ENCODE measurements around the gene SEC22C. TPM values are rescaled to one million over a fixed set of nuclear protein-coding genes. Genes with fewer than 3 reads are reported as not detected.
A peak's percentile ranks its signal among the peaks of the same experiment; 100 is the strongest.

Gene SEC22C
- total RNA-seq, 1 donor from 2014 or later, result 49.6 TPM

DNA sequence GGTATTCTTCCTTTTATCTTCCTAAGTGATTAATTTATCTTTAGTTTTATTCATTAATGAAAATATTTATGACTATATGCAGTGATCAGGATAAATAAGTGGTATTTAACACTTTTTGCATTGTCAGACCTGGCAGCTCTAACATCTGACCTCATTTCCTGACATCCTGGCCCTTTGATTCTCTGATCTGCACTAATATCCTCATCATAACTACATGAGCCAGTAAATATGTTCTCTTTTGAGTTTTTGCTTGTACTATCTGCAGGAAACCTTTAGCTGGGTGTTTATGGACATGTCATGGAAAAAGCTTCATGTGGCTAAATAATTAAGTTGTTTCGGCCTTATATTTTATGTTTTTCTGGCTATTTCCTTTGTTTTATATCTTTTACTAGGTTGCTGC lies 29.2 kb upstream of the SEC22C start:
- Mint-ChIP-seq H3K9me3 (ENCODE audit: unreplicated experiment) (no peaks in the 10 kb centered on the region), H3K36me3 (ENCODE audit: low read depth, unreplicated experiment) (peaks cover 7% of the 10 kb centered on the region), H3K27me3 (ENCODE audit: unreplicated experiment) (no peaks in the 10 kb centered on the region), H3K4me3 (ENCODE audit: unreplicated experiment) (no peak overlapping the region), H3K4me1 (ENCODE audit: unreplicated experiment) (peaks cover 41% of the 10 kb centered on the region), H3K27ac (ENCODE audit: unreplicated experiment) (peak overlapping the region; percentile 74)
- TF ChIP-seq, protein P1, sequence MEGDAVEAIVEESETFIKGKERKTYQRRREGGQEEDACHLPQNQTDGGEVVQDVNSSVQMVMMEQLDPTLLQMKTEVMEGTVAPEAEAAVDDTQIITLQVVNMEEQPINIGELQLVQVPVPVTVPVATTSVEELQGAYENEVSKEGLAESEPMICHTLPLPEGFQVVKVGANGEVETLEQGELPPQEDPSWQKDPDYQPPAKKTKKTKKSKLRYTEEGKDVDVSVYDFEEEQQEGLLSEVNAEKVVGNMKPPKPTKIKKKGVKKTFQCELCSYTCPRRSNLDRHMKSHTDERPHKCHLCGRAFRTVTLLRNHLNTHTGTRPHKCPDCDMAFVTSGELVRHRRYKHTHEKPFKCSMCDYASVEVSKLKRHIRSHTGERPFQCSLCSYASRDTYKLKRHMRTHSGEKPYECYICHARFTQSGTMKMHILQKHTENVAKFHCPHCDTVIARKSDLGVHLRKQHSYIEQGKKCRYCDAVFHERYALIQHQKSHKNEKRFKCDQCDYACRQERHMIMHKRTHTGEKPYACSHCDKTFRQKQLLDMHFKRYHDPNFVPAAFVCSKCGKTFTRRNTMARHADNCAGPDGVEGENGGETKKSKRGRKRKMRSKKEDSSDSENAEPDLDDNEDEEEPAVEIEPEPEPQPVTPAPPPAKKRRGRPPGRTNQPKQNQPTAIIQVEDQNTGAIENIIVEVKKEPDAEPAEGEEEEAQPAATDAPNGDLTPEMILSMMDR (IDR thresholded peaks at IDR 0.05; ENCODE audit: unreplicated experiment), result no peak
- no peak for DNase-seq (ENCODE audit: low spot score)

DNA sequence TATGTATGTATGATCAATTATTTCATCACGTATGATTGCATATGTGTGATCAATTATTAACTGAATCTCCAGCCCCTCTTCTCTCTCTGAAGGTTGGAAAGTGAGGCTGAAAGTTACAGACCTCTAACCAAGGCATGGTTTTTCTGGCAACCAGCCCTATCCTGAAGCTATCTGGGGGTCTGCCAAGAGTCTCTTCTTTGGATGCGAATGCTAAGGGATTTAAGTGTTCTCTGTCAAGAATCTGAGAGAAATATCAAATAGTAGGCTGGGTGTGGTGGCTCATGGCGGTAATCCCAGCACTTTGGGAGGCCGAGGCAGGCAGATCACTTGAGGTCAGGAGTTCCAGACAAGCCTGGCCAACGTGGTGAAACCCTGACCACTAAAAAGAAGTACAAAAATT lies 26.8 kb upstream of the SEC22C start:
- H3K9me3 Mint-ChIP-seq (ENCODE audit: unreplicated experiment), result no peaks in the 10 kb centered on the region
- H3K27ac Mint-ChIP-seq (ENCODE audit: unreplicated experiment), result no peak overlapping the region
- no peak for DNase-seq (ENCODE audit: low spot score)
- TF ChIP-seq, protein P1 (IDR thresholded peaks at IDR 0.05; ENCODE audit: unreplicated experiment), result no peak
- H3K27me3 Mint-ChIP-seq (ENCODE audit: unreplicated experiment), result no peaks in the 10 kb centered on the region
- H3K4me3 Mint-ChIP-seq (ENCODE audit: unreplicated experiment), result no peak overlapping the region
- H3K36me3 Mint-ChIP-seq (ENCODE audit: low read depth, unreplicated experiment), result peaks cover 12% of the 10 kb centered on the region
- peaks cover 43% of the 10 kb centered on the region for H3K4me1 Mint-ChIP-seq (ENCODE audit: unreplicated experiment)

DNA sequence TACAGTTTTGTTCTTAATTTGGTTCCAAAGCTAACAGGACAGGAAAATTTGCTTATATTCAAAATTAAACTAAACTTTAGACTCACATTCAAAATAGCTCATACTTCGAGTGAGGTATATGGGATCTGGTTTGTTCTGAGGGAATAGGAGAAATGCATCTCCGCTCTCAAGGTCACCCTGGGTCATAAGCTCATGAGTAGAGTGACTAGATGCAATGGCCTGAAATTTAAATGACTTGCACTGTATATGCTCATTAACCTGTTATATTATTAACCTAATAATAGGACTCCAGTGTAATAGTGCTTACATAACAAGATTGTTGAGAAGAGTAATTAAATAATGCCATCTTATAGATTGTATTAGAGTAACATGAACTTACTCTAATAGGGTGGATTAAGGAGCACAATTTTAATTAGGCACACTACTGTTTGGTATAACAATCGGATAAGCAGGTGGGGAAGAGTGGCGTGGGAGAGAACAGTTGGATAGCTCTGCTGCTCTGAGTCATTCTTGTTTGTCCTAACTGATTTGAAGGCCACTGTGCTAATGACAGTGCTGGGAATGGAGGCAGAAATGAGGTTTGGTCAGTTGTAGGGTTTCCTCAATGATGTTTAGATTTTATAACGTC lies 23.9 kb upstream of the SEC22C start:
- DNase-seq (ENCODE audit: low spot score), result no peak
- Mint-ChIP-seq H3K36me3 (ENCODE audit: low read depth, unreplicated experiment) (peaks cover 16% of the 10 kb centered on the region), H3K9me3 (ENCODE audit: unreplicated experiment) (no peaks in the 10 kb centered on the region), H3K4me3 (ENCODE audit: unreplicated experiment) (no peak overlapping the region), H3K27ac (ENCODE audit: unreplicated experiment) (no peak overlapping the region), H3K4me1 (ENCODE audit: unreplicated experiment) (peaks cover 36% of the 10 kb centered on the region), H3K27me3 (ENCODE audit: unreplicated experiment) (peaks cover 2% of the 10 kb centered on the region)
- TF ChIP-seq, protein P1 (IDR thresholded peaks at IDR 0.05; ENCODE audit: unreplicated experiment), result no peak

DNA sequence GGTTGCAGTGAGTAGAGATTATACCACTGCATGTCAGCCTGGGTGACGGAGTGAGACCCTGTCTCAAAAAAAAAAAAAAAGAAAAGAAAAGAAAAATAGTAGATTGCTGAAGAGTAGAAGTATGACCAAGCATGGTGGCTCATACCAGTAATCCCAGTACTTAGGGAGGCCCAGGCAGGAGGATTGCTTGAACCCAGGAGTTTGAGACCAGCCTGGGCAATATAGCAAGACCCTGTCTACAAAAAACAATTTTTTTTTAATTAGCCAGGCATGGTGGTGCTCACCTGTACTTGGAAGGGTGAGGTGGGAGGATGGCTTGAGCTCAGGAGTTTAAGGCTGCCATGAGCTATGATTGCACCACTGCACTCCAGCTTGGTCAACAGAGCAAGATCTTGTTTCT lies 21.2 kb upstream of the SEC22C start:
- H3K4me1 Mint-ChIP-seq (ENCODE audit: unreplicated experiment), result peaks cover 26% of the 10 kb centered on the region
- H3K4me3 Mint-ChIP-seq (ENCODE audit: unreplicated experiment), result no peak overlapping the region
- peaks cover 3% of the 10 kb centered on the region for H3K27me3 Mint-ChIP-seq (ENCODE audit: unreplicated experiment)
- H3K36me3 Mint-ChIP-seq (ENCODE audit: low read depth, unreplicated experiment), result peaks cover 20% of the 10 kb centered on the region
- DNase-seq (ENCODE audit: low spot score), result no peak
- H3K27ac Mint-ChIP-seq (ENCODE audit: unreplicated experiment), result no peak overlapping the region
- H3K9me3 Mint-ChIP-seq (ENCODE audit: unreplicated experiment), result no peaks in the 10 kb centered on the region
- TF ChIP-seq, protein P1 (IDR thresholded peaks at IDR 0.05; ENCODE audit: unreplicated experiment), result no peak

DNA sequence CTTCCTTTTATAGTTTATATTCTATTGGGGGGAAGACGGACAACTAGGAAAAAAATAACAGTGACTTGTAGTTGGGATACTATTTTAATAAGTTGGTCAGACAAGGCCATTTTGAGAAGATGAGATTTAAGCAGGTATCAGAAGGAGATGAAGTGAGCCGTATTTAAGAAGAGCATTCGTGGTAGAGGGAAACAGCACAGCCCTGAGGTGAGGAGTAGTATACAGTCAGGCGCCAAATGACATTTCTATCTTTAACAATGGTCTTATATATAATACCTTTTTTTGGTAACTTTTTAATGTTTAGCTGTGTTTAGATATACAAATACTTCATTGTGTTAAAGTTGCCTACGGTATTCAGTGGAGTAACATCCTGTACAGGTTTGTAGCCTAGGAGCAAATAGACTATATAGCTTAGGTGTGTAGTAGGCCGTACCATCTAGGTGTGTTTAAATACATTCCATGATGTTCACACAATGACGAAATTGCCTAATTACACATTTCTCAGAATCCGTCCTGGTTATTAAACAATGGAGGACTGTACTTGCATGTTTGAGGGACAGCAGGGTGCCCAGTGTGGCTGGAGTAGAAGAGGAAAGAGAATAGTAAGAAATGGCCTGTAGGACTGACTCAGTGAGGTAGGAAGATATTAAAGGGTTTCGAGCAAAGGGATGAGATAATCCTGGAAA lies 20.3 kb upstream of the SEC22C start:
- H3K4me3 Mint-ChIP-seq (ENCODE audit: unreplicated experiment), result peak overlapping the region; percentile 92
- peaks cover 13% of the 10 kb centered on the region for H3K36me3 Mint-ChIP-seq (ENCODE audit: low read depth, unreplicated experiment)
- no peak for DNase-seq (ENCODE audit: low spot score)
- peaks cover 3% of the 10 kb centered on the region for H3K27me3 Mint-ChIP-seq (ENCODE audit: unreplicated experiment)
- no peaks in the 10 kb centered on the region for H3K9me3 Mint-ChIP-seq (ENCODE audit: unreplicated experiment)
- peak overlapping the region; percentile 92 for H3K27ac Mint-ChIP-seq (ENCODE audit: unreplicated experiment)
- TF ChIP-seq, protein P1 (IDR thresholded peaks at IDR 0.05; ENCODE audit: unreplicated experiment), result no peak
- H3K4me1 Mint-ChIP-seq (ENCODE audit: unreplicated experiment), result peaks cover 26% of the 10 kb centered on the region

All from endothelial cell (in vitro differentiated cells).